ENCODE data around the gene TSTD1.
A peak's percentile ranks its signal among the peaks of the same experiment; 100 is the strongest.
"Not testable (repeated sequence)": the region's sequence is repeated elsewhere in the genome, so short reads cannot be mapped to it uniquely, and the experiment has no call there.

Gene TSTD1

DNA sequence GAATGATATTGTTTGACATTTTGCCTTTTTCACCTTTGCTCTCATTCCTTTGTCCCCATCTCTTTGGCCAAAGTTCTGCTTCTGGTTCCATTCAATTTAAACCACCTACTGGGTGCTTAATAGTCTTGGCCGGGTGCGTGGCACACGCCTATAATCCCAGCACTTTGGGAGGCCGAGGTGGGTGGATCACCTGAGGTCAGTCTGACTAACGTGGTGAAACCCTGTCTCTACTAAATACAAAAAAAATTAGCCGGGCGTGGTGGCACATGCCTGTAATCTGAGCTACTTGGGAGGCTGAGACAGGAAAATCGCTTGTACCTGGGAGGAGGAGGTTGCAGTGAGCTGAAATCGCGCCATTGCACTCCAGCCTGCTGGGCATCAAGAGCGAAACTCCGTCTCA lies 16.3 kb downstream of the TSTD1 start:
- not testable (repeated sequence) for H3K9ac ChIP-seq (ENCODE audit: low read length); H3K4me3 ChIP-seq (ENCODE audit: low read length); H3K27ac ChIP-seq (ENCODE audit: low read length); H3K27me3 ChIP-seq (ENCODE audit: control insufficient read depth, insufficient read depth, low read length); H3K36me3 ChIP-seq (ENCODE audit: control insufficient read depth, low read depth, low read length); H3K9me3 ChIP-seq (ENCODE audit: control insufficient read depth, low read depth, low read length)
- H3K4me1 ChIP-seq (ENCODE audit: control insufficient read depth, low read depth, low read length), result peaks cover 23% of the 10 kb centered on the region

DNA sequence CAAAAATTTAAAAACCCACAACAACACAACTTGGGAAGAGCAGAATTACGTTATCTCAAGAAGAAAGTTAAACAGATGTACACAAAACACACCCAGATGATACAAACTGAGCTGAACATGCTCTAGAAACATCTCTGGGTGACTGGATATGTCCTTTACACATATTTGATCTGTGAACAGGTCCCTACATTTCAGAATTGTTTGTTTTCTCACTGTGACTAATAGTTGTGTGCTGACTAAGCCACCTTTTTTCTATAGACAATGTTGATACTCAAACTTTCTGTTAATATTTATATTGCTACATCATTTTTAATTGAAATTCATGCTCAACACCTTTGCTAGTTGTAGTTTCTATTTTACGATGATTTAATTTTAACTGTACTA lies 16.8 kb downstream of the TSTD1 start:
- H3K9ac ChIP-seq (ENCODE audit: low read length), result peak overlapping the region; percentile 58
- no peak overlapping the region for H3K27ac ChIP-seq (ENCODE audit: low read length)
- H3K4me3 ChIP-seq (ENCODE audit: low read length), result peak overlapping the region; percentile 95
- no peaks in the 10 kb centered on the region for H3K36me3 ChIP-seq (ENCODE audit: control insufficient read depth, low read depth, low read length)
- no peaks in the 10 kb centered on the region for H3K27me3 ChIP-seq (ENCODE audit: control insufficient read depth, insufficient read depth, low read length)
- peaks cover 25% of the 10 kb centered on the region for H3K4me1 ChIP-seq (ENCODE audit: control insufficient read depth, low read depth, low read length)
- no peaks in the 10 kb centered on the region for H3K9me3 ChIP-seq (ENCODE audit: control insufficient read depth, low read depth, low read length)

DNA sequence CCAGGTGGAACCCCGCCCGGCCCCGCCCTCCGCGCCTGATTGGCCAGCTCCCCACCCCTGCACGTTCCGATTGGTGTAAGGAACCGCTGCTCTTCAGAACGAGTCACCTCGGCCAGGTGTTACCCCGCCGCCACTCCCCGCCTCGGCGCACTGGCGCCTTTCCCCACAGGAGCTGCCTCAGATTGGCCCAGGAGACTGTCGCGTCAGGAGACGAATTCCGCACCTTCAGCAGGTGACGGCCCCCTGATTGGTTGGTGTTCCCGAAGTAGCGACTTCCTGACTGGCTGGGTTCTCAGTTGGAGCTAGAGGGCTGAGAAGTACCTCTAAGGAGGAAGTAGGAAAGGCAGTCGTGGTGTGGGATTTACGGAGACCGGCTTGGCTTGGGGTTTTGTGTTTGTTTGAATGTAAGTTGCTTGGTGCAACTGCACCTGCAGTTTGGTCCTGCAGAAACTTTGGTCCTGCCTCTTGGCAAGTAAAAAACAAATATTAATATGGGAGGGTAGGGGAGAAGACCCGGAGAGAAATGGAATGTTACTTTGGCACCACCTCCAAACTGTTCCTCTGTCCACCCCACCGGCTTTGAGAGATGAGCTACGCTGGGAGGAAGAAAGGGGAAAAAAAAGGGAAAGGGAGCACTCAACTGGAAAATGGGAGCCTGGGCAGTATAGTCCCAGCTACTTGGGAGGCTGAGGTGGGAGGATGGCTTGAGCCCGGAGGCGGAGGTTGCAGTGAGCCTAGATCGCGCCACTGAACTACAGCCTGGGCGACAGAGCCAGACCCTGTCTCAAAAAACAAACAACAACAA lies 17.4 kb downstream of the TSTD1 start:
- H3K27me3 ChIP-seq (ENCODE audit: control insufficient read depth, insufficient read depth, low read length), result no peaks in the 10 kb centered on the region
- H3K36me3 ChIP-seq (ENCODE audit: control insufficient read depth, low read depth, low read length), result no peaks in the 10 kb centered on the region
- no peak overlapping the region for H3K27ac ChIP-seq (ENCODE audit: low read length)
- H3K9ac ChIP-seq (ENCODE audit: low read length), result peak overlapping the region; percentile 95
- H3K4me3 ChIP-seq (ENCODE audit: low read length), result peak overlapping the region; percentile 95
- H3K4me1 ChIP-seq (ENCODE audit: control insufficient read depth, low read depth, low read length), result peaks cover 25% of the 10 kb centered on the region
- no peaks in the 10 kb centered on the region for H3K9me3 ChIP-seq (ENCODE audit: control insufficient read depth, low read depth, low read length)

DNA sequence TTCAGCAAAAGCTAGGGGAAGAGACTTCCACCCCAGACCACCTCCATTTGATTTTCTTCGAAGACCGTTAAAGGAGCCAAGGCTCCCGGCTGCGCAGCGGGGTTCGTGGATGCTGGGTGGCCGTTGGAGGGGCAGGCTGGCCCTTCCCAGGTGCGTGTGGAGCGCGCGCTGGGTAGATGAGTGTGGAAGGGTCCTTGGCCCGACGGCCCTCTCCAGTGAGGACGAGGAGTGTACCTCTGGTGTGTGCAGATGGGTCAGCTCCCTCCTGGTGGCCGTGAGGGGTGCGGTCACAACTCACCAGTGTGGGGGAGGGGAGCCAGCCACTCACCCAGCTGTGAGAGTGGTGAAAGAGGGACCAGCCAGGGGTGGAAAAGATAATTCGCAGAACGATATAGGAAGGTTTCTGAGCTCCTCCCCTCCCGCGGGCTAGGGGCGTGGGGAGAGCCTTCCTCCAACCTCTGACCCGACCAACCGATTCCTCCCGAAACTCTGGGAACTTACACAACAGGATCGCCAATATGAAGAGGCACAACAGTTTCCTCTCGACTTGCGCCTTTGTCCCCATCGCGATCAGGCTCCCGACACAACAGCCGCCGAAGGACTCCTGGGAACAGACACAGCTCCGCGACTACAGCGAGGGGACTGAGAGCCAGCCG lies 18.1 kb downstream of the TSTD1 start, which contains the start of gene F11R:
Gene F11R, minus strand, starts transcription at position 644 of the 656 bp plus-strand sequence. Its CDS starts 79 bp downstream, at position 565.
- Histone ChIP-seq H3K27ac (ENCODE audit: low read length) (peak within 1 kb of the TSS; percentile 96), H3K36me3 (ENCODE audit: control insufficient read depth, low read depth, low read length) (no peaks in the 10 kb centered on the region), H3K9me3 (ENCODE audit: control insufficient read depth, low read depth, low read length) (no peaks in the 10 kb centered on the region), H3K4me3 (ENCODE audit: low read length) (peak within 1 kb of the TSS; percentile 95), H3K9ac (ENCODE audit: low read length) (peak within 1 kb of the TSS; percentile 95), H3K27me3 (ENCODE audit: control insufficient read depth, insufficient read depth, low read length) (no peaks in the 10 kb centered on the region), H3K4me1 (ENCODE audit: control insufficient read depth, low read depth, low read length) (peaks cover 25% of the 10 kb centered on the region)

DNA sequence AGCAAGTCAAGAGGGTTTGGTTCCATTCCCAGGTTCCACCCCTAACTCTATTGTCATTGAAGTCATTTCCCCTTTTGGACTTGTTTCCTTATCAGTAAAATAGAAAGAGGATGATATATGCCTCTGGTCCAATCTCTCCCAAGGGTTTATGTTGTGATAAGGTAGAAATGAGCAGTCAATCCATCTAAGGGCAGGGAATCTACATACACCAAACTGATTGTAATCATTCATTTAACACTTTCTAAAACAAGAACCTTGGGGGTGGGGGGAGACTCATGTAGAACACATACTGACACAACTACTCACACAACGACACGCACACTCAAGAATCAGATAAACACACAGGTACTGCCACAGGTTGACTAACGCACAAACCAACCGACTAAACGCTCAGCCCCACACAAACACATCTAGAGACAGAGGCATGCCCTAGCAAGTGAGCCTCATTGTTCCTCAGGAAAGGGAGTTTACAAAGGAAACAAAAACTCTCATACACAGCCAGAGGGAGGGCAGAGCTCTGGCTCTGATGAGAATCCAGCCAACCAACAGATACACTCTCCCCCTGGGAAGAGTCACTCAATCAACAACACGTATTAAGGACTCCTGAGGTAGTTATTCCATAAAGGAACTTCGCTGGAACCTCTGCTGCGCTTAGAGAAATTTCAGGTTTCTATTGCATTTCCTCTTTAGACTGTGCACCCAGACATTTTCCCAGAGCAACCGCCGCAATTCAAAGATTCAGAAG lies 18.8 kb downstream of the TSTD1 start:
- Histone ChIP-seq H3K27me3 (ENCODE audit: control insufficient read depth, insufficient read depth, low read length) (no peaks in the 10 kb centered on the region), H3K9ac (ENCODE audit: low read length) (peak overlapping the region; percentile 95), H3K27ac (ENCODE audit: low read length) (peak overlapping the region; percentile 96), H3K9me3 (ENCODE audit: control insufficient read depth, low read depth, low read length) (no peaks in the 10 kb centered on the region), H3K36me3 (ENCODE audit: control insufficient read depth, low read depth, low read length) (no peaks in the 10 kb centered on the region), H3K4me1 (ENCODE audit: control insufficient read depth, low read depth, low read length) (peaks cover 25% of the 10 kb centered on the region), H3K4me3 (ENCODE audit: low read length) (peak overlapping the region; percentile 95)

DNA sequence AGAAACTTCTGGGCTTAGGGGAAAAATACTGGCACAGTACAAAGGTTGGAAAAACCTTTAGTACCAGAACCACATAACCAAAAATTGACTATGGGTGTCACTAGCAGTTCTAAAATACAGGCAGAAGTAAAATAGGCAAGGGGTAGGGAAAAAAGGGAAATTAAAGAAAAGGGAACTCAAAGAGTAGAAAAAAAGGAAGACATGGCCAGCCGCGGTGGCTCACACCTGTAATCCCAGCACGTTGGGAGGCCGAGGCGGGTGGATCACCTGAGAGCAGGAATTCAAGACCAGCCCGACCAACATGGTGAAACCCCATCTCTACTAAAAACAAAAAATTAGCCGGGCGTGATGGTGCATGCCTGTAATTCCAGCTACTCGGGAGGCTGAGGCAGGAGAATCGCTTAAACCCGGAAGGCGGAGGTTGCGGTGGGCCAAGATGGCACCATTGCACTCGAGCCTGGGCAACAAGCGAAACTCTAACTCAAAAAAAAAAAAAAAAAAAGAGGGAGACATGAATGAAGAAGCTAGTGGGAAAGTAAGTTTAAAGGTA lies 19.6 kb downstream of the TSTD1 start:
- H3K27me3 ChIP-seq (ENCODE audit: control insufficient read depth, insufficient read depth, low read length); H3K9me3 ChIP-seq (ENCODE audit: control insufficient read depth, low read depth, low read length); H3K27ac ChIP-seq (ENCODE audit: low read length); H3K36me3 ChIP-seq (ENCODE audit: control insufficient read depth, low read depth, low read length): not testable (repeated sequence)
- peak overlapping the region; percentile 95 for H3K4me3 ChIP-seq (ENCODE audit: low read length)
- H3K4me1 ChIP-seq (ENCODE audit: control insufficient read depth, low read depth, low read length), result peaks cover 25% of the 10 kb centered on the region
- peak overlapping the region; percentile 95 for H3K9ac ChIP-seq (ENCODE audit: low read length)

DNA sequence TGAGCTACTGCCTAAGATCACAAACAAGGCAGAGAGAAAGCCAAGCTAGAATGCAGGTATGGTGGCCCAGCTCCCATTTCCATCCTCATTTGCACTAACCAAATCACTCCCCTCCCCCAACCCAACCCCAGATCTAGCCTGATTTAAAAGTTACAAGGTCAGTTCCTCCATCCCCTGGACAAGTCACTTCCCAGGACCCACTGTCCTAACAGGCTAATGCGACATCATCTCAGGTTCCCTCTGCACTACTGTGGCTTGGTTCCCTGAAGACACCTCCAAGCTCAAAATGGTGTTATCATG lies 20.2 kb downstream of the TSTD1 start:
- Histone ChIP-seq H3K27ac (ENCODE audit: low read length) (no peak overlapping the region), H3K27me3 (ENCODE audit: control insufficient read depth, insufficient read depth, low read length) (no peaks in the 10 kb centered on the region), H3K4me3 (ENCODE audit: low read length) (peak overlapping the region; percentile 95), H3K9ac (ENCODE audit: low read length) (peak overlapping the region; percentile 20), H3K36me3 (ENCODE audit: control insufficient read depth, low read depth, low read length) (peaks cover 4% of the 10 kb centered on the region), H3K4me1 (ENCODE audit: control insufficient read depth, low read depth, low read length) (peaks cover 30% of the 10 kb centered on the region), H3K9me3 (ENCODE audit: control insufficient read depth, low read depth, low read length) (no peaks in the 10 kb centered on the region)

DNA sequence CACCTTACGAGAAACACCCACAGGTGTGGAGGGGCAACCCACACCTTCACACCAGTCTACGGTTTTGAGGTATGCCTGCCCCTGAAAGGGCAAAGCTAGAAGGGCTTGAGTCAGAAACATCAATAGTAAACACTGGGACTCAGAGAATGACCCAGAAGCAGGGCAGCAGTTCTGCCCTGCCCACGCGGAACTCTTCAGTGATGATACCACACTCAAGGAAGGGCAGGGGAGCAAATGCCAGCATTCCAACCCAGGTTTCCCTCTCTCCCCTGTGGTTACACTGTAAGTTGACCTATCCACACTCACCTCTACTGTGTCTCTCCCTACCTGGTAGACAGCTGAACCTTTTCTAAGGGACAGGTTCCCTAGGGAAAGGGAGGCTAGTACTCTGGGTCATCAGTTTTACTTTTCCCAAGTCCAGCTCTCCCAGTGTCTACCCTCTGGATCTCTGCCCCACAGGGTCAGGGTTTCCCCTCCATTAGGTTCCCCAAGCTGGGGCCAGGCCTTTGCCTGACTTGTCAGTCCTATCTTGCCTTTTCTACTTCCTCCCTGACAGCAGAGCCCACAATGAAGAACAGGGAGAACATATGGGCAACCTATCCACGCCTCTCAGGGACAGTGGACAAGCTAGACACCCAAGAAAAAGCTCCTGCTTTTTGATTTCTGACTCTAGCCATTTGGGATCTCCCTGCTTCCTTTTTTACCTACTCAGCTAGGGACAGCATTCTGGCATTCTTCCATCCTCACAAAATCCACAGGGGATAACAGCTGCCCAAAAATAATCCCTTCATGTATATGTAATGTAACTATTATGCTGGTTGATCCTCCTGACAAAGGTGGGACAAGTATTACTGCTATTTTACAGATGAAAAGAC lies 20.8 kb downstream of the TSTD1 start:
- peaks cover 36% of the 10 kb centered on the region for H3K4me1 ChIP-seq (ENCODE audit: control insufficient read depth, low read depth, low read length)

DNA sequence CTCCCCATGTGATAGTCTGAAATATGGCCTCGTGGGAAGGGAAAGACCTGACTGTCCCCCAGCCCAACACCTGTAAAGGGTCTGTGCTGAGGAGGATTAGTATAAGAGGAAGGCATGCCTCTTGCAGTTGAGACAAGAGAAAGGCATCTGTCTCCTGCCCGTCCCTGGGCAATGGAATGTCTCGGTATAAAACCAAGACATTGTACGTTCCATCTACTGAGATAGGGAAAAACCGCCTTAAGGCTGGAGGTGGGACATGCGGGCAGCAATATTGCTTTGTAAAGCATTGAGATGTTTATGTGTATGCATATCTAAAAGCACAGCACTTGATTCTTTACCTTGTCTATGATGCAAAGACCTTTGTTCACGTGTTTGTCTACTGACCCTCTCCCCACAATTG lies 21.6 kb downstream of the TSTD1 start:
- not testable (repeated sequence) for H3K9me3 ChIP-seq (ENCODE audit: control insufficient read depth, low read depth, low read length); H3K36me3 ChIP-seq (ENCODE audit: control insufficient read depth, low read depth, low read length); H3K27me3 ChIP-seq (ENCODE audit: control insufficient read depth, insufficient read depth, low read length); H3K27ac ChIP-seq (ENCODE audit: low read length); H3K9ac ChIP-seq (ENCODE audit: low read length); H3K4me3 ChIP-seq (ENCODE audit: low read length)
- H3K4me1 ChIP-seq (ENCODE audit: control insufficient read depth, low read depth, low read length), result peaks cover 37% of the 10 kb centered on the region

More for the DNA sequence above, 20.8 kb downstream of the TSTD1 start:
- H3K27ac ChIP-seq (ENCODE audit: low read length), result no peak overlapping the region
- H3K9ac ChIP-seq (ENCODE audit: low read length), result peak overlapping the region; percentile 20
- H3K4me3 ChIP-seq (ENCODE audit: low read length), result peak overlapping the region; percentile 95
- H3K9me3 ChIP-seq (ENCODE audit: control insufficient read depth, low read depth, low read length), result no peaks in the 10 kb centered on the region
- no peaks in the 10 kb centered on the region for H3K27me3 ChIP-seq (ENCODE audit: control insufficient read depth, insufficient read depth, low read length)
- peaks cover 8% of the 10 kb centered on the region for H3K36me3 ChIP-seq (ENCODE audit: control insufficient read depth, low read depth, low read length)

DNA sequence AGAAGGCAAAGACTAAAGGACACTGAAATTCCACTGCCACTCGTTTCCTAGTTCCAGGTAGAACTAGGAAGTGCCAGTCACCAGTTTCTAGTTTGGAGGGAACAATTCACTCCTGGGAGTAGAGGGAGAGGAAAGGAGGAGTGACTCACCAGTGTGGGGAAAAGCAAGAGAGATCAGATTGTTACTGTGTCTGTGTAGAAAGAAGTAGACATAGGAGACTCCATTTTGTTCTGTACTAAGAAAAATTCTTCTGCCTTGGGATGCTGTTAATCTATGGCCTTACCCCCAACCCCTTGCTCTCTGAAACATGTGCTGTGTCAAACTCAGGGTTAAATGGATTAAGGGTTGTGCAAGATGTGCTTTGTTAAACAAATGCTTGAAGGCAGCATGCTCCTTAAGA lies 22.1 kb downstream of the TSTD1 start:
- not testable (repeated sequence) for H3K36me3 ChIP-seq (ENCODE audit: control insufficient read depth, low read depth, low read length); H3K27me3 ChIP-seq (ENCODE audit: control insufficient read depth, insufficient read depth, low read length); H3K4me3 ChIP-seq (ENCODE audit: low read length); H3K27ac ChIP-seq (ENCODE audit: low read length); H3K9ac ChIP-seq (ENCODE audit: low read length); H3K9me3 ChIP-seq (ENCODE audit: control insufficient read depth, low read depth, low read length)
- peaks cover 37% of the 10 kb centered on the region for H3K4me1 ChIP-seq (ENCODE audit: control insufficient read depth, low read depth, low read length)
